H1 (cell line): ENCODE data around the gene TNP2. TPM values are rescaled to one million over a fixed set of nuclear protein-coding genes. Genes with fewer than 3 reads are reported as not detected.

Experiments used
- CREB1 ChIP-seq: IDR thresholded peaks from 2 replicates; pipeline ENCODE4 v1.6.1; 2012; ENCODE audit warnings: inconsistent platforms
- E2F6 ChIP-seq: IDR thresholded peaks from 2 replicates; pipeline ENCODE4 v1.6.1; 2012; ENCODE audit warnings: inconsistent platforms
- HDAC2 ChIP-seq, 2 experiments: fragments of 300-600 bp in 1 of 2; sonication (generic) in 1 of 2; IDR thresholded peaks; 2 replicates each; pipeline ENCODE4 v1.6.1; 2011 to 2012; ENCODE audit warnings: low read depth in 2 of 2, low read length in 2 of 2, mild to moderate bottlenecking in 2 of 2, moderate library complexity in 2 of 2, borderline replicate concordance in 1 of 2, inconsistent platforms in 1 of 2
- polyA plus RNA-seq, 7 experiments: library from polyadenylated mRNA; depleted of rRNA in 3 of 7; stranded (reverse) in 5 of 7; unstranded in 2 of 7; fragments of >200 nt in 5 of 7; fragments of 200-250 nt in 2 of 7; gene quantifications; 1 replicate in 5 of 7; 2 replicates in 1 of 7; 4 replicates in 1 of 7; pipeline versions ENCODE4 v1.2.1 to v1.2.3, GENCODE V29; 2011 to 2013; ENCODE audit warnings: missing spikeins in 2 of 7, mixed read lengths in 2 of 7
- total RNA-seq: library from RNA; stranded (reverse); fragmentation: NEBNext Ultra II Directional; extraction: Animal tissue kit (Norgen Biotek cat#: 25700); gene quantifications from 2 replicates; pipeline ENCODE4 v1.2.1, GENCODE V29; 2021

TNP2 gene
- total and polyA plus RNA-seq, 2 of the 8 experiments (the other 6 are each of a cell fraction or from before 2014, with no cell fraction given), result not detected

- TF ChIP-seq E2F6 (no peak), CREB1 (no peak), HDAC2 (IDR thresholded peaks at IDR 0.05; ENCODE audit: borderline replicate concordance in 1 of 2, low read depth in 2 of 2, low read length in 2 of 2) (no peak)
Observed at GRCh38 chr16:11298143-11298900, 29.2 kb upstream of the TNP2 start (continued).
